NAMALWA (cell line): ENCODE measurements around the gene TMEM192.
"Not testable (repeated sequence)": the region's sequence is repeated elsewhere in the genome, so short reads cannot be mapped to it uniquely, and the experiment has no call there.

ENCODE experiments used
- DNase-seq: peaks from one replicate; pipeline ENCODE4 v3.0.0-alpha.2; 2015; ENCODE audit warnings: low spot score

Gene TMEM192

GRCh38 chr4:165092187-165092586 is 20.5 kb downstream of the TMEM192 start:
- DNase-seq = not testable (repeated sequence)

GRCh38 chr4:165088366-165088765 is 24.3 kb downstream of the TMEM192 start:
- DNase-seq = no peak

DNA sequence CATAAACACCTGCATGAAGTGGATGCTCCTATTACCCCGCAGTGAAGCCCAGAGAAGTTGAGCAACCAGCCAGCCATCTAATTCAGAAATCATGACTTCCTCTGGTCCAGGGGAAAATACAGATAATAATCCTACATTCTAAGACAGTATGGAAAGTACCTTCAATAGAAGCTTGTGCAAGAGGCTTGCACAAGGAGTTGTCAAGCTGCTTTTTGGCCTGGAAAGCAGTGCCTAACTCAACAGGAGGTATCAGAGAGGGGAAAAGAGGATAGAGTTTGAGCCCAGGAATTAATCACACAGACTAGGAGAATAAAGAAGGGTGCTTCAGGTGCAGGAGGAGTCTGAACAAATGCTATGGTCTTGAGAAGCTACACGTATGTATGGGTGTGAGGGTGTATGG is 26.7 kb downstream of the TMEM192 start:
- no peak for DNase-seq

GRCh38 chr4:165084787-165085186 is 27.9 kb downstream of the TMEM192 start:
- DNase-seq = not testable (repeated sequence)

DNA sequence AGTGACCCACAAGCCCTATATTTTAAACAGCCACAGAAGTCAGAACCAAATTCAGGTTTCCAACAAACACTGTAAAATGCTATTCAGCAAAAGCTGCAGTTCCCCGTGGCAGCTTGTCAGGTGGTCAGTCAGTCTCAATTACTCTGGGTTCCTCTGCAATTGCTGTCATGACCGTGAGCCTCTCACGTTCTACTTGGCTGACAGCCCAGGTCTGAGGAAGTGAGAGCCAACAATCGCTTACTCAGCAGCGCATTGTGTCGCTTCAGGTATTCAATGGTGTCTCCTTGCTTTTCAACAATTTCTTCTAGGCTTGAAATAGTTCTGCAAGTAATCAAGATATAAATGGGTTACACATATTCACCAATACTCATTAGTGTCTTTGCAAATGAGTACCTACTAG is 33.2 kb downstream of the TMEM192 start:
- peak; percentile 17 for DNase-seq

DNA sequence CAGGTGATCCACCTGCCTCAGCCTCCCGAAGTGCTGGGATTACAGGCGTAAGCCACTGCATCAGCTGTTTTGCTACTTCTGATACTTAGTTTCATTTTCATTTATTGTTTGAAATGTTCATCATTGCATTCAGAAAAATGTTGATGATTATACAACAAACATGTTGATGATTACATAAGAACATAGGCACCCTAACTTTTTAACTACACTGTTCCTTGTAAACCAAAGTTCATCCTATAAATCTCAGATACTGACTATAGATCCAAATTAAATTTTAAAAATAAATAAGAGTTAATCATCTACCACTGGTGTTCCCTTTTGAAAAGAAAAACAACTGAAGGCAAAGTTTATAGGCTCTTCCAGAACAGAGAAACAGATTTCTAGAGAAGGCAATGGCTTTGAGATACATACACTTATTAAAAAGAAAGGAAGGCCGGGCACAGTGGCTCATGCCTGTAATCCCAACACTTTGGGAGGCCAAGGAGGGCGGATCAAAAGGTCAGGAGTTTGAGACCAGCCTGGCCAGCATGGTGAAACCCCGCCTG is 35.6 kb downstream of the TMEM192 start:
- DNase-seq = no peak

DNA sequence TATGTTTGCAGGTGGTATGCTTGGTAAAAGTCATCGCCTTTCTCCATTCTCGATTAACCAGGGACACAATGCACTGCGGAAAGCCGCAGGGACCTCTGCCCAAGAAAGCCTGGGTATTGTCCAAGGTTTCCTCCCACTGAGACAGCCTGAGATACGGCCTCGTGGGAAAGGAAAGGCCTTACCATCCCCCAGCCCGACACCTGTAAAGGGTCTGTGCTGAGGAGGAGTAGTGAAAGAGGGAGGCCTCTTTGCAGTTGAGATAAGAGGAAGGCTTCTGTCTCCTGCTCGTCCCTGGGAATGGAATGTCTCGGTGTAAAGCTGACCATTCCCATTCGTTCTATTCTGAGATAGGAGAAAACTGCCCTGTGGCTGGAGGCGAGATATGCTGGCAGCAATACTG is 39.3 kb downstream of the TMEM192 start:
- DNase-seq = not testable (repeated sequence)

GRCh38 chr4:165070560-165070959 is 42.1 kb downstream of the TMEM192 start:
- no peak for DNase-seq

DNA sequence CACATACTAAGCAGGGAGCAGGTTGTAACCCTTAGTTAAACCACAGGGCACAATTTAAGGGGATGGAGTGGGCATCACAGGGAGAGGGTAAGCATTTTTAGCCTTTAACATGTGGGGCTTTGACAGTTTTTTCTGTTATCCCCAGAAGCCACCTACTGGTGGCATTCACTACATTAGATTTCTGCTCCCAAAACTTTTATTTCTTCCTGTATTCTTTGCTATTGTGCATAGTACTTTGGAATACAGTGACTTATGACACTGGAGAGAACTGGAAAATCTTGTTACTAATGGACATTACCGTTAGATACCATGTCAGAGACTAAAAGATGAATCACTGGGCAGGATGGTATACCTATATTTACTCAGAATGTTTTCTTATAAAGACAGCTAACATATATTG is 51.7 kb downstream of the TMEM192 start:
- DNase-seq = peak; percentile 24

GRCh38 chr4:165059386-165059785 is 53.3 kb downstream of the TMEM192 start:
- DNase-seq = no peak

DNA sequence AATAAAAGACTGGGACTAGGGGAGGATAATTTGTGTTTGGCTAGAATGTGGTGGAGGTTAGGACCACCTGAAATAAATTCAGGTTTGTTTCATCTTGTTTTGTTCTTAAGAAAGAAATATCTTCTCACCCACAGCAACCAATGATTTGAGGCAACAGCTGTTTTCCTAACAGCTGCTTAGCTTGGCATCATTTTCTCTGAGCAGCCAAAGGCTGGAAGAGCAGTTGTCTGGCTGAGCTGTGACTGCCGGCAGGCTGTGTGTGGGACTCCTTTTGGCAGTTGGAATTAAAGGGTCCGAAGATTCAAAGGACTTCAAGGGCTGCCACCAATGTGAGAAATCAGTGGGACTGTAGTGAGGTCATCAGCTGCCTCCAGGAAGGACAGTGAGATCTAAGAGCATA is 54.0 kb downstream of the TMEM192 start:
- DNase-seq = no peak

DNA sequence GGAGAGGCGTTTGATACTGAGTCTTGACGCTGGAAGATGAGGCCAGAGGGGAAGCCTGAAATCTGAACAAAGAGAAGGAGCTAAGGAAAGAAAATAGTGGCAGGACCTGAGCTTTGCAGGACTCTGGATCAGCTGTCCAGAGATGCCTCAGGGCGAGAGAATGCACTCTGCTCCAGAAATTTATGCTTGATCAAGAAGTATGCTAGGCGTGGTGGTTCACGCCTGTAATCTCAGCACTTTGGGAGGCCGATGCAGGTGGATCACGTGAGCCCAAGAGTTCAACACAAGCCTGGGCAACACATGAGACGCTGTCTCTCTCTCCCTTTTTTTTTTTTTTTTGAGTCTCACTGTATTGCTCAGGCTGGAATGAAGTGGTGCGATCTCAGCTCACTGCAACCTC is 57.1 kb downstream of the TMEM192 start:
- no peak for DNase-seq

GRCh38 chr4:165053645-165054044 is 59.0 kb downstream of the TMEM192 start, which contains the start of gene TRIM75:
TSS of gene TRIM75 (plus strand) at chr4:165053866. CDS start at chr4:165059148, 5,282 bp downstream.
- no peak for DNase-seq

DNA sequence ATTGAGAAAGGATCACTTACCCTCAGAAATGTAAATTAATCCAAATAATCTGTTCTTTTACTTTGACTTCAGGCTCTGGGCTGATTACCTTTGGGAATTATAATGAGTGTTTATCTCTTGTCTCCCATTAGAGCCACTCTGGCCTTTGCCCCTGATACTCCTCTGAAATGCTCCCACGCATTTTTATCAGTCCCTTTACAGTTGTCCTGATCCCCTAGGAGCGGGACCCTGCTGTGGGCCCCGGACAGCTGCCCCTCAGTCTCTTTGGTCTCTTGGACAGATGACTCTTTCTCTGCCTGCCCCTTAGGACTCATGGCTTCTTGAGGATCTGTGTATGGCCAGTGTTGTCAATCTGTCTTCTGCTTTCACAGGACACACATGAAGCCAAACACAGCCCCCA is 60.0 kb downstream of the TMEM192 start:
- DNase-seq = no peak

DNA sequence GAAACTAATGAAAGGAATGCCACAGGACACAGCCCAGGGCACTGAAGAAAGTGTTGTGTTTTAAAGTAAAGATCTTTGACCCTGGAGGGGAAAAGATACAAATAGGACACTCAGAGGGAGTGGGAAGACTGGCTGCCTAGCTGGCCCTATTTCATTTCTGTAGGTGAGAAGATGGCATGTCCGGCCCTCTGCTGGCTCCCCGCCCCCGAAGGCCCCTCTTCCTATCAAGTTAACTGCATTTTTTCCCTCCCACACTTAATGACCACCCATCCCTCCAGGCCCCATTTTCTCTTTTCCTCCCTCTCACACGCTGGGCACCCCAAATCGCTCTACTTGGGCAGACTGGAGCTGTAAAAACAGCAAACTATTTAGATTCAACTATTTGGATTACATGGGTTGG is 64.5 kb downstream of the TMEM192 start:
- no peak for DNase-seq

DNA sequence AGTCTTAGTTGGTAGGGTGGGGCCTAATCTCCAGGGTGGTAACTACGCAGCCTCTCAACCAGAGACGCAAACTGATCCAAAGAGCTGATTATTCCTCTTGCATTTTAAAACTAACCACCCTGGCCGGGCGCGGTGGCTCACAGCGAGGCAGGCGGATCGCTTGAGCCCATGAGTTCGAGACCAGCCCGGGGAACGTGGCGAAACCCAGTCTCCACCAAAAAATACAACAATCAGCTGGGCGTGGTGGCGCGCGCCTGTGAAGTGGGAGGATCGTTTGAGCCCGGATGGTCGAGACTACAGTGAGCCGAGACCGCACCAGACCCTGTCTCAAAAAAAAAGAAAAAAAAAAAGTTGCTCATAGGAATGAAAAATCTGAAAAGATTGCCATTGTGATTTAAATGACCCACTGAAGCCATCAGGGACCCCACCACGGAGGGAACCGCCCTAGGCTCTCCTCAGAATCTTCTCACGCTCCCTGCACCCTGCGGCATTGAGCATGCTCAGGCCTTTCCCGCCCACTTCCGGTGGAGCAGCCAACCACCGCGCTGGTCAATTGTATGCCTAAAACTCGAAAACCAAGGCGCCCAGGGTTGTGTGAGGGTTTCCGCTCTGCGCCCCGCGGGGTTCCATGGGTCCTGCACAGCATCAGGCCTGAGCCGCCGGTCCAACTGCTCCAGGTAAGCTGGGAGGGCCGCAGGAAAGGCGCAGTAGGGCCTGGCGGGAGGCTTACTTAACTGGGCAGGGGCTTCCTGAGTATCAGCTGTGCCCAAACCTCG is 81.0 kb downstream of the TMEM192 start, which contains the start of gene TRIM60:
Gene TRIM60 (plus strand): TSS at position 564 of the 776 bp plus-strand sequence. CDS start 8,074 bp downstream, outside the sequence.
- DNase-seq = no peak

- DNase-seq = no peak
Observed at GRCh38 chr4:165027762-165028402, 84.8 kb downstream of the TMEM192 start.

DNA sequence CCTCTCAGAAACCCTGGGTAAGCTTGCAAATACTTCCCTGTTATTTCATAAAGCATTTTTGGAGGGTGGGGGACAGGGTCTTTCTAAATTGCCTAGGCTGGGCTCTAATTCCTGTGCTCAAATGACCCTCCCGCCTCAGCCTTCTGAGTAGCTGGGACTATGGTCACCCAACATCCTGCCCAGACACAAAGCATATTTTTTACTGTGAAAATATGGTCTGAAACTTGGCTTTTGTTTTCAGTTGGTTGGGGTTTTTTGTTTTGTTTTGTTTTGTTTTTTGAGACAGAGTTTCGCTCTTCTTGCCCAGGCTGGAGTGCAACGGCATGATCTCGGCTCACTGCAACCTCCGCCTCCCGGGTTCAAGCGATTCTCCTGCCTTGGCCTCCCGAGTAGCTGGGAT is 86.9 kb downstream of the TMEM192 start:
- not testable (repeated sequence) for DNase-seq
